Bronchial epithelial cell (primary cell): Measurements from ENCODE around the gene CCDC74A. TPM values are rescaled to one million over a fixed set of nuclear protein-coding genes. Genes with fewer than 3 reads are reported as not detected.
"Not testable (repeated sequence)": the region's sequence is repeated elsewhere in the genome, so short reads cannot be mapped to it uniquely, and the experiment has no call there.

Experiments used
- DNase-seq: peaks from one replicate; pipeline ENCODE4 v3.0.0-alpha.2; 2010; ENCODE audit warnings: low read depth
- FAIRE-seq: peaks from 2 replicates; lab custom pipeline; 2011; peaks lifted over from hg19 to GRCh38; lab: Jason Lieb, UNC
- H3K27me3 ChIP-seq: 2 replicates; pipeline ENCODE4 v1.5.1; 2011; ENCODE audit warnings: low read length; ENCODE audit not compliant: control insufficient read depth, insufficient read depth
- H3K36me3 ChIP-seq: 2 replicates; pipeline ENCODE4 v1.5.1; 2011; ENCODE audit warnings: low read length; ENCODE audit not compliant: control insufficient read depth, insufficient read depth
- H3K4me3 ChIP-seq: 2 replicates; pipeline ENCODE4 v1.5.1; 2011; ENCODE audit warnings: mild to moderate bottlenecking, low read depth, low read length, control low read depth
- total RNA-seq: library from RNA; depleted of rRNA; stranded (reverse); fragments of >200 nt; gene quantifications from 2 replicates; pipeline ENCODE4 v1.2.1, GENCODE V29; 2014

CCDC74A gene
- total RNA-seq, result 2.9 and 3.2 TPM in 2 replicates

- FAIRE-seq, H3K27me3 ChIP-seq, H3K36me3 ChIP-seq: not testable (repeated sequence)
- DNase-seq, result peak; percentile 10
- peak within 1 kb of the TSS; percentile 20 for H3K4me3 ChIP-seq
These were observed at the start of gene CCDC74A for GRCh38 chr2:131527131-131528001. TSS of gene CCDC74A (plus strand) at chr2:131527888. CDS start at chr2:131527971, 83 bp downstream.

GRCh38 chr2:131478074-131478849, 49.4 kb upstream of the CCDC74A start:
- FAIRE-seq, result peak; percentile 40
- not testable (repeated sequence) for DNase-seq, H3K36me3 ChIP-seq, H3K27me3 ChIP-seq, H3K4me3 ChIP-seq

GRCh38 chr2:131478850-131479461, 48.7 kb upstream of the CCDC74A start:
- DNase-seq, H3K4me3 ChIP-seq, H3K27me3 ChIP-seq, H3K36me3 ChIP-seq: not testable (repeated sequence)
- peak; percentile 40 for FAIRE-seq

- H3K36me3 ChIP-seq, H3K4me3 ChIP-seq, H3K27me3 ChIP-seq, DNase-seq: not testable (repeated sequence)
- FAIRE-seq, result peak; percentile 80
These were observed 47.3 kb upstream of the CCDC74A start for GRCh38 chr2:131480351-131480750.

DNA sequence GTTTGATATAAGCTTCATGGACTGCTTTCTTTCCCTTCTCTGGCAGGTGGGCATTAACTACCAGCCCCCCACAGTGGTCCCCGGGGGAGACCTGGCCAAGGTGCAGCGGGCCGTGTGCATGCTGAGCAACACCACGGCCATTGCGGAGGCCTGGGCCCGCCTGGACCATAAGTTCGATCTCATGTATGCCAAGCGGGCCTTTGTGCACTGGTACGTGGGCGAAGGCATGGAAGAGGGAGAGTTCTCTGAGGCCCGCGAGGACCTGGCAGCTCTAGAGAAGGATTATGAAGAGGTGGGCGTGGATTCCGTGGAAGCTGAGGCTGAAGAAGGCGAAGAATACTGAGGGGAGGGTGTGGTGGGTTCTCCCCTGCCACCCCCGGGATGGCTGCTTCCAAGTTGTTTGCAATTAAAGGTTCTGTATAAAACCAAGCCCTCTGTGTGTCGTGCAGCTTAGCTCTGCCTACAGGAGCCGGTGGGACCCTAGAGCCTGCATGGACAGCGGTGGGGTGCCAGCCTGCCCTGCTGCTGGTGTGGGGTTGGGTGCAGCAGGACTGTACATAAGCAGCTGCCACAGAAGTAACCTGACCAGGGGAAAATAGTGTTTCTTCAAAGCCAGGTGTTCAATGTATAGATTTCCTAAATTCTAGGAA, 45.1 kb upstream of the CCDC74A start:
- H3K27me3 ChIP-seq, H3K4me3 ChIP-seq, H3K36me3 ChIP-seq, DNase-seq, FAIRE-seq: not testable (repeated sequence)

DNA sequence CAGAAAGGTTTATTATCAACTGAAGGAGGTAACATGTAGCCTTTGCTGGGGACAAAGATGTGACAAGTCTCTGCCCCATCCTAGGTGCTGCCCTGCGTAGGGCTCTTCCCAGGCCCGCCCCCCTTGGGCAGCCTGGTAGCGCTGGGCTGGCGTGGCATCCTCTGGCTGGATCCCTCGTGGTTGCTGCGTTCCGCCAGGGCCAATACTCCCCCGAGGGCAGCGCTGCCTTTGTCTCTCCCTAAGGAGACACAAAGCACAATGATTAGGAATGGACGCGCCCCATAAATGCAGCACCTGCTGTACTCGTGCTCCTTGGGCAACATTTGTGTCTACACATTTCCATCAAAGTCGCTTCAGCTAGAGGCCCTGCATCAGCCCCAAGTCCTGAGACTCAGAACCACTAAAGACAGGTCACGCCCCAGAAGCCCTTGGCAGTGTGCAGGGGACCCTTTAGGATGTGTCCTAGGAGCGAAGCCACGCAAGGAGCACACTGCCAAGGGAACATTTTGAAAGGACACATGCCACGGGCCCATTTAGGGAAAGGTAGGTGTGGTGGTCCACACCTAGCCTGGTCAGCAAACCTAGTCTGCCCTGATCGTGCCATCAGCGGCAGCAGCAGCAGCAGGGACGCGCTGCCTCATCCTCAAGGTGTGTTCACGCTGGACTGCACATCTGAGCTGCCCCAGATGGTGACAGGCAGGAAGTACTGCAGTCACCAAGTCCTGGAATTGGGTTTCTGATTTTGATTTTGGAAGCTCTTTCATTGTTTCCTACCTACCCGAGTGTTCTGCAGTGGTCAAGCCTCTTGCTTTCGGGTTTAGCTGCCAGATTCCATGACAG, 43.5 kb upstream of the CCDC74A start:
- not testable (repeated sequence) for H3K27me3 ChIP-seq, H3K36me3 ChIP-seq, H3K4me3 ChIP-seq, DNase-seq
- FAIRE-seq, result peak; percentile 92

DNA sequence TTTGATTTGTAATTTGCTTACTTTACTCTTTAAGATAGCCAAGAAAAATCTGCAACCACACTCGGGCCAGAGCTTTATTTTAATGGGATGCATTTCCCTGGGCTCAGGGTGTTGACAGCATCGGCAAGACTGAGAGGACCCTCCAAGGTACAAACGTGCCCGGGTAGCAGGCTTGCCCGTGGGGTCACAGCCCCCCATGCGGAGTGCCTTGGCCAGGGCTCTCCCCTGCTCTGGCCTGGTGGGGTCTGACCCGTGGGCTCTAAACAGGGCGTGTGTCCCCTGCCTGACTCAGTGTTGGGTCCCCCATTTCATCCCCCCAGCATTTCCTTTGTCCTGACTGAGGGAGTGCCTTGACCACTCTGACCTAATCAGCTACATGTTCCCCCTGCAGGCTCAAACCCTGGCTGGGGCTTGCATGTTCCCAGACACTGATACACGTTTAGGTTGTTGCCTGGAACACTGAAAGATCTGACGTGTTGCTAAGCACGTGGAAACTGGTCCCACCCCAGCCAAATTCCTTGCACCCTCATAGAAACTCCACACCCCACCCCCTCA, 42.7 kb upstream of the CCDC74A start:
- DNase-seq, H3K36me3 ChIP-seq, H3K27me3 ChIP-seq, FAIRE-seq, H3K4me3 ChIP-seq: not testable (repeated sequence)

DNA sequence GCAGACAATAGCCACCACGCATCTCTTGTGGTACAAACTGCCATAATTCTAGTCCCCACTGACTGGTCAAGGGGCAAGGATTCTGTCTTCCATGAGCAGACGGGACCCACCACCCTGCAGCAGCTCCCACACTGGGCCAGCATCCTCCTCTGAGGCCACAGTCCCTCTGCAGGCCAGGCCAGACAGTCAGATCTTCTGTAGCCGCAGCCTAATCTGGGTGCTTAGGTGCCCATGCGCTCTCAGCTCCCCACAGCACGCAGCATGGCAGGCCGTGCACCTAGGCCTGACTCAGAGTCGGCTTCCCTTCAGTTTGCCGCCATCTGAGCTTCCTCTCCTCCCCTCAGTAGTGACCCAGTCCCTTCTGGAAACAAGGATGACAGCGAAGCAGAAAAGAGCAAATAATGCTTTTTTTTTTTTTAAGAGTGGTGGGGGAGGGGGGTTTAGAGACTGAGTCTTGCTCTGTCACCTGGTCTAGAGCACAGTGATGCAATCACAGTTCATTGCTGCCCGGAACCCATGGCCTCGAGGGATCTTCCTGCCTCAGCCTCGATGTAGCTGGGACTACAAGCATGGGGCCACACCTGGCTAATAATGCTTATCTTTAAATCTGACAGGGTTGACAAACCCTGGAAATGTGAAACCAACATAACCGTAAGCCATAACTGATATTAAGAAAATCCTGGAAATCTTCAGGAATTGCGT, 41.3 kb upstream of the CCDC74A start:
- not testable (repeated sequence) for H3K36me3 ChIP-seq, FAIRE-seq, H3K4me3 ChIP-seq, H3K27me3 ChIP-seq, DNase-seq
